PFSK-1 (cell line): ENCODE data around the gene RAB18.

Source experiments
- POLR2AphosphoS5 ChIP-seq: IDR thresholded peaks from 2 replicates; pipeline ENCODE4 v1.6.1; 2012; ENCODE audit warnings: low read depth, mild to moderate bottlenecking, control low read depth, low read length, moderate library complexity
- REST ChIP-seq, 2 experiments: IDR thresholded peaks; 2 replicates each; pipeline versions ENCODE4 v1.6.1 to v1.8.0; 2011 to 2012; ENCODE audit warnings: low read depth in 2 of 2, low read length in 2 of 2, control low read depth in 1 of 2, inconsistent platforms in 1 of 2, mild to moderate bottlenecking in 1 of 2, moderate library complexity in 1 of 2; ENCODE audit not compliant: insufficient read depth in 1 of 2
- SIN3A ChIP-seq: IDR thresholded peaks from 2 replicates; pipeline ENCODE4 v1.6.1; 2012; ENCODE audit warnings: mild to moderate bottlenecking, low read length, moderate library complexity, borderline replicate concordance; ENCODE audit not compliant: insufficient read depth
- TAF1 ChIP-seq: IDR thresholded peaks from 2 replicates; pipeline ENCODE4 v1.6.1; 2012; ENCODE audit warnings: low read length, control low read depth, borderline replicate concordance; ENCODE audit not compliant: insufficient read depth

- TF ChIP-seq POLR2AphosphoS5 = no peak
- no peak for TF ChIP-seq TAF1
- TF ChIP-seq REST (IDR thresholded peaks at IDR 0.05; ENCODE audit: insufficient read depth in 1 of 2, low read depth in 2 of 2, low read length in 2 of 2) = no peak
- TF ChIP-seq SIN3A = no peak
Measured at GRCh38 chr10:27535317-27535716, 31.2 kb downstream of the RAB18 start.
